Endodermal cell (in vitro differentiated cells): Measurements from ENCODE around the gene WDR7. TPM values are rescaled to one million over a fixed set of nuclear protein-coding genes. Genes with fewer than 3 reads are reported as not detected.

Source experiments
- DNase-seq: peaks from one replicate; pipeline ENCODE4 v3.0.0-alpha.2; 2017
- H3K27ac ChIP-seq: 2 replicates; pipeline ENCODE4 v1.5.1; 2013; ENCODE audit warnings: mild to moderate bottlenecking, low read depth, low read length, moderate library complexity
- H3K27me3 ChIP-seq: 2 replicates; pipeline ENCODE4 v1.6.1; 2013; ENCODE audit warnings: mild to moderate bottlenecking, low read length, moderate library complexity; ENCODE audit not compliant: insufficient read depth, control insufficient read depth, poor library complexity, severe bottlenecking
- H3K36me3 ChIP-seq: 2 replicates; pipeline ENCODE4 v1.7.0; 2013; ENCODE audit warnings: mild to moderate bottlenecking, low read length, moderate library complexity; ENCODE audit not compliant: control insufficient read depth, insufficient read depth
- H3K4me1 ChIP-seq: one replicate; pipeline ENCODE4 v1.7.0; 2013; ENCODE audit warnings: low read length; ENCODE audit not compliant: control insufficient read depth, insufficient read depth
- H3K4me3 ChIP-seq: 2 replicates; pipeline ENCODE4 v1.5.1; 2013; ENCODE audit warnings: mild to moderate bottlenecking, low read length, moderate library complexity
- H3K9ac ChIP-seq: 2 replicates; pipeline ENCODE4 v1.6.1; 2013; ENCODE audit warnings: mild to moderate bottlenecking, low read length, moderate library complexity; ENCODE audit not compliant: poor library complexity, severe bottlenecking; ENCODE audit errors: extremely low read depth
- H3K9me3 ChIP-seq: 2 replicates; pipeline ENCODE4 v1.6.1; 2013; ENCODE audit warnings: mild to moderate bottlenecking, low read length, moderate library complexity; ENCODE audit not compliant: control insufficient read depth
- H3K27ac Mint-ChIP-seq: 2 replicates; pipeline ENCODE4 v1.8.0; 2020; ENCODE audit warnings: mixed read lengths
- H3K27me3 Mint-ChIP-seq: 2 replicates; pipeline ENCODE4 v1.8.0; 2021; ENCODE audit warnings: mild to moderate bottlenecking, mixed read lengths; ENCODE audit not compliant: insufficient read depth
- H3K36me3 Mint-ChIP-seq: 2 replicates; pipeline ENCODE4 v1.8.0; 2020; ENCODE audit warnings: low read depth, mixed read lengths
- H3K4me1 Mint-ChIP-seq: 2 replicates; pipeline ENCODE4 v1.8.0; 2020; ENCODE audit warnings: mixed read lengths
- H3K4me3 Mint-ChIP-seq: 2 replicates; pipeline ENCODE4 v1.8.0; 2020; ENCODE audit warnings: mild to moderate bottlenecking, moderate library complexity, mixed read lengths
- H3K9me3 Mint-ChIP-seq: 2 replicates; pipeline ENCODE4 v1.8.0; 2020; ENCODE audit warnings: mild to moderate bottlenecking, mixed read lengths
- CTCF ChIP-seq: fragments of 200-600 bp; sonication (generic); conservative IDR thresholded peaks from 2 replicates; pipeline ENCODE4 v1.5.0; 2021; ENCODE audit warnings: antibody characterized with exemption, mild to moderate bottlenecking
- WGBS, 2 experiments: methylation state at CpG; one replicate each; pipeline versions ENCODE4 v1.1.5 to v1.1.7; 2013; ENCODE audit warnings: missing lambda C conversion rate in 2 of 2, mixed read lengths in 1 of 2; ENCODE audit not compliant: insufficient coverage in 1 of 2, insufficient read length in 1 of 2; 5-methylcytosine and 5-hydroxymethylcytosine counted together
- total RNA-seq, 2 donors: library from RNA; stranded (reverse); fragmentation: NEBNext Ultra II Directional in 1 of 2; extraction: Animal tissue kit (Norgen Biotek cat#: 25700) in 1 of 2; gene quantifications; 2 replicates in 1 of 2; 3 replicates in 1 of 2; pipeline ENCODE4 v1.2.1, GENCODE V29; 2021

The WDR7 gene
- total RNA-seq, 2 donors from 2014 or later, result 17.1 to 22.5 TPM

- H3K4me3 Mint-ChIP-seq, result no peak overlapping the region
- no peaks in the 10 kb centered on the region for H3K4me1 Mint-ChIP-seq
These were observed 148.6 kb downstream of the WDR7 start for GRCh38 chr18:56799756-56800155.

DNA sequence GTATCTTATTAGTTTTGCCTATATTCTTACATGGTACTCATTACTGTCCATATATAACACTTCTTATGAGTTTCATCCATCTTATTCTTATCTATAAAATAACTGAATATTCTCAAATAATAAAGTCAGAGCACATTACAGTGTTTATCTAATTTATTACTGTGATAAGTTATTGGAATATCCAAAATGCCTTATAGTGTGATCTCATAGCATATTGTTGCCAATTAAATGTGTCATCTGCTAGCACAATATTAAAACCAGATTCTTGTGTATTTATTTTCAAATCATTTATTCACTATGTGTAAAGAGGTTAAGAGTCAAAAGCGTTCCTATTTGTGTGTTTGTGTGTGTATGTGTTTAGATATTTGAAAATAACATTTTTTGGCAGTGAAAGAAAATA is 151.9 kb downstream of the WDR7 start:
- Histone ChIP-seq H3K4me3 (no peak overlapping the region), H3K27ac (no peak overlapping the region), H3K4me1 (no peaks in the 10 kb centered on the region), H3K36me3 (no peaks in the 10 kb centered on the region), H3K9ac (no peak overlapping the region), H3K27me3 (no peaks in the 10 kb centered on the region), H3K9me3 (no peaks in the 10 kb centered on the region)
- H3K4me1 Mint-ChIP-seq, result peaks cover 1% of the 10 kb centered on the region
- H3K36me3 Mint-ChIP-seq, result no peaks in the 10 kb centered on the region
- no peak for DNase-seq
- 100% methylated on average over 1 of the region's 1 CpG; no CpG with 5 or more reads in 1 of the 2 experiments for WGBS, 2 experiments
- H3K4me3 Mint-ChIP-seq, result no peak overlapping the region
- H3K27ac Mint-ChIP-seq, result no peak overlapping the region
- no peaks in the 10 kb centered on the region for H3K27me3 Mint-ChIP-seq
- H3K9me3 Mint-ChIP-seq, result no peaks in the 10 kb centered on the region
- no peak for TF ChIP-seq CTCF

More at GRCh38 chr18:56799756-56800155, 148.6 kb downstream of the WDR7 start:
- no peaks in the 10 kb centered on the region for H3K27me3 Mint-ChIP-seq
- no peaks in the 10 kb centered on the region for H3K9me3 ChIP-seq
- no peaks in the 10 kb centered on the region for H3K36me3 Mint-ChIP-seq
- 93% methylated on average over 2 of the region's 2 CpGs; no CpG with 5 or more reads in 1 of the 2 experiments for WGBS, 2 experiments
- no peak overlapping the region for H3K27ac ChIP-seq
- no peaks in the 10 kb centered on the region for H3K36me3 ChIP-seq
- no peaks in the 10 kb centered on the region for H3K9me3 Mint-ChIP-seq
- H3K9ac ChIP-seq, result no peak overlapping the region
- H3K4me1 ChIP-seq, result no peaks in the 10 kb centered on the region
- TF ChIP-seq CTCF, result no peak
- H3K27me3 ChIP-seq, result no peaks in the 10 kb centered on the region
- no peak for DNase-seq
- no peak overlapping the region for H3K27ac Mint-ChIP-seq
- no peak overlapping the region for H3K4me3 ChIP-seq

DNA sequence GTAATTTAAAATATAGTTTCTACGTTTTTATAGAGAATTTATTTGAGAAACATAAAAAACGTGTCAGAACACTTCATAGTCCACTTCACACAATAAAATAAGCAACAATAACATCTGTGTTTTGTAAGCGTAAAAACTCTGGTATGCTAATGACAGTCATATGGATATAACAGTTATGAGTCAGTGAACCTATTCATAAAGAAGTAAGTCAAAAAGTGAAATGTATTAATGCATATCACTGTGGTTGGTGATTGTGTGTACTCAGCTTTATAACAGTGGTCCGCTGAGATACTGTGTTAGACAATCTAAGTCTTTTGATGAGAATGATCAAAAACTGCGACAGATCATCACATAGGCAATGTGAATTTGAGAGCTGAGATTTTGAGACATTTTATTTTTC is 153.2 kb downstream of the WDR7 start:
- Mint-ChIP-seq H3K9me3 (no peaks in the 10 kb centered on the region), H3K27ac (no peak overlapping the region), H3K4me1 (peaks cover 1% of the 10 kb centered on the region), H3K36me3 (no peaks in the 10 kb centered on the region), H3K27me3 (no peaks in the 10 kb centered on the region), H3K4me3 (no peak overlapping the region)
- no peak for DNase-seq
- Histone ChIP-seq H3K9me3 (no peaks in the 10 kb centered on the region), H3K4me1 (no peaks in the 10 kb centered on the region), H3K36me3 (no peaks in the 10 kb centered on the region), H3K27ac (no peak overlapping the region), H3K4me3 (no peak overlapping the region), H3K9ac (no peak overlapping the region), H3K27me3 (no peaks in the 10 kb centered on the region)
- 95 to 100% methylated on average over 1 to 3 of the region's 5 CpGs for WGBS, 2 experiments
- no peak for TF ChIP-seq CTCF
